ENCODE results near the gene PSMB10. TPM values are rescaled to one million over a fixed set of nuclear protein-coding genes. Genes with fewer than 3 reads are reported as not detected.

Gene PSMB10
- total RNA-seq, 1 donor from 2014 or later, result 17.2 TPM

GRCh38 chr16:67961551-67961957, 24.9 kb upstream of the PSMB10 start:
- peaks cover 31% of the 10 kb centered on the region for H3K36me3 Mint-ChIP-seq
- no peaks in the 10 kb centered on the region for H3K9me3 Mint-ChIP-seq
- H3K27me3 Mint-ChIP-seq (ENCODE audit: low read depth), result no peaks in the 10 kb centered on the region
- H3K4me3 Mint-ChIP-seq, result no peak overlapping the region
- peaks cover 24% of the 10 kb centered on the region for H3K4me1 Mint-ChIP-seq
- TF ChIP-seq CTCF (IDR thresholded peaks at IDR 0.05; ENCODE audit: unreplicated experiment), result no peak
- DNase-seq (ENCODE audit: low spot score in 2 of 2, unreplicated experiment in 2 of 2), result no peak
- H3K27ac Mint-ChIP-seq, result no peak overlapping the region

GRCh38 chr16:67959536-67960329, 23.1 kb upstream of the PSMB10 start:
- Mint-ChIP-seq H3K4me1 (peaks cover 5% of the 10 kb centered on the region), H3K4me3 (no peak overlapping the region), H3K36me3 (peaks cover 36% of the 10 kb centered on the region), H3K27me3 (ENCODE audit: low read depth) (no peaks in the 10 kb centered on the region), H3K27ac (no peak overlapping the region), H3K9me3 (no peaks in the 10 kb centered on the region)
- no peak for DNase-seq (ENCODE audit: low spot score in 2 of 2, unreplicated experiment in 2 of 2)
- TF ChIP-seq CTCF (IDR thresholded peaks at IDR 0.05; ENCODE audit: unreplicated experiment), result no peak

GRCh38 chr16:67957622-67958021, 21.0 kb upstream of the PSMB10 start:
- no peak overlapping the region for H3K4me3 Mint-ChIP-seq
- H3K36me3 Mint-ChIP-seq, result peaks cover 37% of the 10 kb centered on the region
- no peak overlapping the region for H3K27ac Mint-ChIP-seq
- TF ChIP-seq CTCF (IDR thresholded peaks at IDR 0.05; ENCODE audit: unreplicated experiment), result no peak
- no peaks in the 10 kb centered on the region for H3K9me3 Mint-ChIP-seq
- no peak for DNase-seq (ENCODE audit: low spot score in 2 of 2, unreplicated experiment in 2 of 2)
- no peaks in the 10 kb centered on the region for H3K27me3 Mint-ChIP-seq (ENCODE audit: low read depth)
- no peaks in the 10 kb centered on the region for H3K4me1 Mint-ChIP-seq

GRCh38 chr16:67954421-67955196, 18.0 kb upstream of the PSMB10 start:
- no peak for DNase-seq (ENCODE audit: low spot score in 2 of 2, unreplicated experiment in 2 of 2)
- Mint-ChIP-seq H3K36me3 (peaks cover 27% of the 10 kb centered on the region), H3K27ac (no peak overlapping the region), H3K4me3 (no peak overlapping the region), H3K27me3 (ENCODE audit: low read depth) (no peaks in the 10 kb centered on the region), H3K9me3 (no peaks in the 10 kb centered on the region), H3K4me1 (no peaks in the 10 kb centered on the region)
- TF ChIP-seq CTCF (IDR thresholded peaks at IDR 0.05; ENCODE audit: unreplicated experiment), result no peak

- H3K36me3 Mint-ChIP-seq, result peaks cover 27% of the 10 kb centered on the region
- H3K27me3 Mint-ChIP-seq (ENCODE audit: low read depth), result no peaks in the 10 kb centered on the region
- DNase-seq (ENCODE audit: low spot score in 2 of 2, unreplicated experiment in 2 of 2), result no peak
- no peak overlapping the region for H3K4me3 Mint-ChIP-seq
- H3K9me3 Mint-ChIP-seq, result no peaks in the 10 kb centered on the region
- no peak overlapping the region for H3K27ac Mint-ChIP-seq
- H3K4me1 Mint-ChIP-seq, result no peaks in the 10 kb centered on the region
- TF ChIP-seq CTCF (IDR thresholded peaks at IDR 0.05; ENCODE audit: unreplicated experiment), result no peak
Measured at GRCh38 chr16:67953641-67954375, 17.2 kb upstream of the PSMB10 start.

Data from mesothelial cell of epicardium (in vitro differentiated cells).